ENCODE measurements around the gene CHM.

- no peak for TF ChIP-seq CTCF (IDR thresholded peaks at IDR 0.05; ENCODE audit: insufficient read depth, low read depth, low read length)
- no peak for TF ChIP-seq EZH2 (IDR thresholded peaks at IDR 0.05; ENCODE audit: insufficient read depth, low read length)
These were observed 164.8 kb downstream of the CHM start for GRCh38 chrX:85882601-85883000.
